ENCODE results near the gene PRELID2. TPM values are rescaled to one million over a fixed set of nuclear protein-coding genes. Genes with fewer than 3 reads are reported as not detected.

PRELID2 gene
- total RNA-seq, 1 experiment from 2014 or later, result 27.7 TPM

DNA sequence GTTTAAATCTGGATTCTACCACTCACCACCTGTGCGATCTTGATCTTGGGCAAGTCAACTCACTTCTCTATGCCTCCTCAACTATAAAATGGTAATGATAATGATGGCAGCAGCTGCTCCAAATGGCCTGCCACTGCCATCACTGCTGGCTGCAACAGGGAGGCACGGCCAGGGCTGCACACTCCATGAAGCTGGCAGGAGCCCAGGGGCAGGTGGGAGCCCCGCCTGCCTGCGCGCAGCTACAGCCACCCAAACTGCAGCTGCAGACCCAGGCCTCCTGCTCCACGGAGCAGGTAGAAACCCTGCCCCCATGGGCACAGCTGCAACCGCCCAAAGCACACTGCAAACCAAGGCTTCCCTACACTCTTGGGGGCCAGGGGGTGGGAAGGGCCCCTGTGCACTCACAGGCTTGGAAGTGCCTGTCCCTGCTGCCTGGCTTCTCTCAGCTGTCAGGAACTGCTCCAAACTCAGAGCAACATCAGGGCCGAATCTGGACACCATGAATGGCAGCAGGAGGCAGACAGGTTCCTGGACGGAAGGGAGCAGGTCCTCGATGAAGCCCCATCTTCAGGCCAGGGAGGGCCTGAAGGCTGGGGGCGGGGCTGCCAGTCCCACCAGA lies 57.6 kb downstream of the PRELID2 start:
- no peaks in the 10 kb centered on the region for H3K9me3 ChIP-seq (ENCODE audit: insufficient read depth, low read depth)

DNA sequence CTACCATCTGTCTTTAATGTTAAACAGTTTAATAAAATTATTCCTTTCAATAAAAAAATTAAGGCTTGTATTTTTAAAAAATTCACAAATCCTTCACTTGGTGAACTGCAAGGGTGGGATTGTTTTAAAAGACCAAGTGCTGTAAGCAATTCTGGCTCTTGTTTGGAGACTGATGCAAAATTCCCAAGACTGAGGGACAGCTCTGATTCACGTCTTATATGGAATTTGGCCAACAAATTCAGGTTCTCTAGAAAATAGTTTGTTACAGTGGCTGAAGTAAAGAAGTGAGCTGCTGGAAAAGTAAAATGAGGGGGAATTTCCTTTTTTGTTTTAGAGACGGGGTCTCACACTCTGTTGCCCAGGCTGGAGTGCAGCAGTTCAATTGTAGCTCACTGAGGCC lies 58.3 kb downstream of the PRELID2 start:
- Histone ChIP-seq H3F3A (ENCODE audit: insufficient read depth, low read depth) (no peaks in the 10 kb centered on the region), H3K36me3 (ENCODE audit: low read depth) (no peaks in the 10 kb centered on the region), H4K20me1 (ENCODE audit: insufficient read depth) (no peaks in the 10 kb centered on the region), H3K27me3 (ENCODE audit: insufficient read depth, low read depth) (no peaks in the 10 kb centered on the region), H3K4me2 (no peak overlapping the region), H2AFZ (no peak overlapping the region), H3K9me3 (ENCODE audit: insufficient read depth, low read depth) (no peaks in the 10 kb centered on the region), H3K9me2 (ENCODE audit: insufficient read depth) (no peaks in the 10 kb centered on the region), H3K4me1 (replicated peaks; ENCODE audit: insufficient read depth) (peaks cover 12% of the 10 kb centered on the region), H3K79me2 (ENCODE audit: low read depth) (no peaks in the 10 kb centered on the region), H3K4me3 (no peak overlapping the region), H3K27ac (peak overlapping the region; percentile 71)
- no peak for TF ChIP-seq EZH2 (IDR thresholded peaks at IDR 0.05; ENCODE audit: low read depth)
- TF ChIP-seq, protein P1, sequence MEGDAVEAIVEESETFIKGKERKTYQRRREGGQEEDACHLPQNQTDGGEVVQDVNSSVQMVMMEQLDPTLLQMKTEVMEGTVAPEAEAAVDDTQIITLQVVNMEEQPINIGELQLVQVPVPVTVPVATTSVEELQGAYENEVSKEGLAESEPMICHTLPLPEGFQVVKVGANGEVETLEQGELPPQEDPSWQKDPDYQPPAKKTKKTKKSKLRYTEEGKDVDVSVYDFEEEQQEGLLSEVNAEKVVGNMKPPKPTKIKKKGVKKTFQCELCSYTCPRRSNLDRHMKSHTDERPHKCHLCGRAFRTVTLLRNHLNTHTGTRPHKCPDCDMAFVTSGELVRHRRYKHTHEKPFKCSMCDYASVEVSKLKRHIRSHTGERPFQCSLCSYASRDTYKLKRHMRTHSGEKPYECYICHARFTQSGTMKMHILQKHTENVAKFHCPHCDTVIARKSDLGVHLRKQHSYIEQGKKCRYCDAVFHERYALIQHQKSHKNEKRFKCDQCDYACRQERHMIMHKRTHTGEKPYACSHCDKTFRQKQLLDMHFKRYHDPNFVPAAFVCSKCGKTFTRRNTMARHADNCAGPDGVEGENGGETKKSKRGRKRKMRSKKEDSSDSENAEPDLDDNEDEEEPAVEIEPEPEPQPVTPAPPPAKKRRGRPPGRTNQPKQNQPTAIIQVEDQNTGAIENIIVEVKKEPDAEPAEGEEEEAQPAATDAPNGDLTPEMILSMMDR (conservative IDR thresholded peaks at IDR 0.05), result no peak
- no peak for DNase-seq
- intact Hi-C loops (cut with micrococcal nuclease; ENCODE audit: unreplicated experiment), result no loop called here
- ChIA-PET CTCF (no interaction called here), POLR2A (ENCODE audit: unreplicated experiment) (no interaction called here)
- no TSS peak for BruUV-seq (replicated peaks)

More for the DNA sequence above, 57.6 kb downstream of the PRELID2 start:
- Histone ChIP-seq H2AFZ (no peak overlapping the region), H3F3A (ENCODE audit: insufficient read depth, low read depth) (no peaks in the 10 kb centered on the region), H3K27ac (no peak overlapping the region), H4K20me1 (ENCODE audit: insufficient read depth) (no peaks in the 10 kb centered on the region), H3K27me3 (ENCODE audit: insufficient read depth, low read depth) (no peaks in the 10 kb centered on the region), H3K79me2 (ENCODE audit: low read depth) (no peaks in the 10 kb centered on the region), H3K4me1 (replicated peaks; ENCODE audit: insufficient read depth) (peaks cover 12% of the 10 kb centered on the region), H3K36me3 (ENCODE audit: low read depth) (no peaks in the 10 kb centered on the region), H3K4me2 (no peak overlapping the region), H3K4me3 (no peak overlapping the region), H3K9me2 (ENCODE audit: insufficient read depth) (no peaks in the 10 kb centered on the region)
- ChIA-PET POLR2A (ENCODE audit: unreplicated experiment) (no interaction called here), CTCF (no interaction called here)
- no TSS peak for BruUV-seq (replicated peaks)
- no peak for TF ChIP-seq EZH2 (IDR thresholded peaks at IDR 0.05; ENCODE audit: low read depth)
- TF ChIP-seq, protein P1 (conservative IDR thresholded peaks at IDR 0.05), result no peak
- no peak for DNase-seq
- intact Hi-C loops (cut with micrococcal nuclease; ENCODE audit: unreplicated experiment), result no loop called here

GRCh38 chr5:145775893-145776444 lies 59.2 kb downstream of the PRELID2 start:
- Histone ChIP-seq H3K4me1 (replicated peaks; ENCODE audit: insufficient read depth) (peaks cover 12% of the 10 kb centered on the region), H3K79me2 (ENCODE audit: low read depth) (no peaks in the 10 kb centered on the region), H3K9me3 (ENCODE audit: insufficient read depth, low read depth) (no peaks in the 10 kb centered on the region), H3K4me2 (peak overlapping the region; percentile 23; the same call in 1 of the 2 replicates), H3K36me3 (ENCODE audit: low read depth) (no peaks in the 10 kb centered on the region), H3K27ac (peak overlapping the region; percentile 71), H3F3A (ENCODE audit: insufficient read depth, low read depth) (no peaks in the 10 kb centered on the region), H3K27me3 (ENCODE audit: insufficient read depth, low read depth) (no peaks in the 10 kb centered on the region), H3K4me3 (no peak overlapping the region), H3K9me2 (ENCODE audit: insufficient read depth) (no peaks in the 10 kb centered on the region), H2AFZ (no peak overlapping the region), H4K20me1 (ENCODE audit: insufficient read depth) (no peaks in the 10 kb centered on the region)
- CTCF ChIA-PET, result interaction anchor here (0.6 kb wide), 1 partner anchor 552 kb away, joined by 6 read pairs; no protein-coding TSS in a partner anchor
- no TSS peak for BruUV-seq (replicated peaks)
- peak in 1 of 2 experiments; percentile 82 for DNase-seq
- POLR2A ChIA-PET (ENCODE audit: unreplicated experiment), result no interaction called here
- TF ChIP-seq, protein P1 (conservative IDR thresholded peaks at IDR 0.05), result no peak
- no peak for TF ChIP-seq EZH2 (IDR thresholded peaks at IDR 0.05; ENCODE audit: low read depth)
- intact Hi-C loops (cut with micrococcal nuclease; ENCODE audit: unreplicated experiment), result no loop called here

Measured in PC-9 (cell line).